Measurements from ENCODE around the gene HECTD4.
A peak's percentile ranks its signal among the peaks of the same experiment; 100 is the strongest.

HECTD4 gene

GRCh38 chr12:112413855-112414625 is 31.8 kb upstream of the HECTD4 start:
- Histone ChIP-seq H3K79me2 (ENCODE audit: insufficient read depth, low read length) (peaks cover 10% of the 10 kb centered on the region), H3K4me1 (ENCODE audit: insufficient read depth, low read length, poor library complexity, severe bottlenecking) (no peaks in the 10 kb centered on the region), H3K9ac (ENCODE audit: low read depth, low read length, poor library complexity, severe bottlenecking) (no peak overlapping the region), H2AFZ (ENCODE audit: low read length) (peak overlapping the region; percentile 7), H4K20me1 (ENCODE audit: insufficient read depth, low read length, poor library complexity, severe bottlenecking) (peaks cover 3% of the 10 kb centered on the region), H3K4me3 (ENCODE audit: low read length, poor library complexity, severe bottlenecking) (no peak overlapping the region), H3K9me3 (ENCODE audit: insufficient read depth, low read depth, low read length) (no peaks in the 10 kb centered on the region), H3K9me2 (replicated peaks; ENCODE audit: low read depth, low read length) (no peaks in the 10 kb centered on the region), H3K4me2 (ENCODE audit: low read depth, low read length, poor library complexity, severe bottlenecking) (no peak overlapping the region), H3K36me3 (ENCODE audit: insufficient read depth, low read length) (no peaks in the 10 kb centered on the region; the same call in 1 of the 2 replicates), H3K27me3 (ENCODE audit: insufficient read depth, low read length, poor library complexity, severe bottlenecking) (peaks cover 4% of the 10 kb centered on the region), H3F3A (ENCODE audit: low read depth) (no peaks in the 10 kb centered on the region)
- TF ChIP-seq CTCF (conservative IDR thresholded peaks at IDR 0.05; ENCODE audit: low read length) = no peak
- no peak for TF ChIP-seq EZH2phosphoT487 (IDR thresholded peaks at IDR 0.05; ENCODE audit: borderline replicate concordance)

- Histone ChIP-seq H3K9ac (ENCODE audit: low read depth, low read length, poor library complexity, severe bottlenecking) (no peak overlapping the region), H3K27me3 (ENCODE audit: insufficient read depth, low read length, poor library complexity, severe bottlenecking) (peaks cover 8% of the 10 kb centered on the region), H3K4me1 (ENCODE audit: insufficient read depth, low read length, poor library complexity, severe bottlenecking) (peaks cover 25% of the 10 kb centered on the region), H2AFZ (ENCODE audit: low read length) (no peak overlapping the region), H3F3A (ENCODE audit: low read depth) (peaks cover 9% of the 10 kb centered on the region; the same call in 1 of the 2 replicates), H3K4me2 (ENCODE audit: low read depth, low read length, poor library complexity, severe bottlenecking) (no peak overlapping the region), H4K20me1 (ENCODE audit: insufficient read depth, low read length, poor library complexity, severe bottlenecking) (peaks cover 44% of the 10 kb centered on the region), H3K9me2 (replicated peaks; ENCODE audit: low read depth, low read length) (no peaks in the 10 kb centered on the region), H3K4me3 (ENCODE audit: low read length, poor library complexity, severe bottlenecking) (no peak overlapping the region), H3K9me3 (ENCODE audit: insufficient read depth, low read depth, low read length) (no peaks in the 10 kb centered on the region), H3K79me2 (ENCODE audit: insufficient read depth, low read length) (peaks cover 42% of the 10 kb centered on the region), H3K36me3 (ENCODE audit: insufficient read depth, low read length) (peaks cover 27% of the 10 kb centered on the region)
- no peak for TF ChIP-seq CTCF (conservative IDR thresholded peaks at IDR 0.05; ENCODE audit: low read length)
- no peak for TF ChIP-seq EZH2phosphoT487 (IDR thresholded peaks at IDR 0.05; ENCODE audit: borderline replicate concordance)
Measured at GRCh38 chr12:112409906-112410244, 27.6 kb upstream of the HECTD4 start.

GRCh38 chr12:112409064-112409905 is 27.1 kb upstream of the HECTD4 start, which contains the start of gene RPL6:
RPL6 (minus strand) TSS chr12:112409605; CDS start chr12:112408656, 949 bp downstream.
- Histone ChIP-seq H3K36me3 (ENCODE audit: insufficient read depth, low read length) (peaks cover 33% of the 10 kb centered on the region), H3K27me3 (ENCODE audit: insufficient read depth, low read length, poor library complexity, severe bottlenecking) (peaks cover 8% of the 10 kb centered on the region), H3K9ac (ENCODE audit: low read depth, low read length, poor library complexity, severe bottlenecking) (peak within 1 kb of the TSS; percentile 100), H4K20me1 (ENCODE audit: insufficient read depth, low read length, poor library complexity, severe bottlenecking) (peaks cover 49% of the 10 kb centered on the region), H3K4me1 (ENCODE audit: insufficient read depth, low read length, poor library complexity, severe bottlenecking) (peaks cover 25% of the 10 kb centered on the region), H3F3A (ENCODE audit: low read depth) (peaks cover 15% of the 10 kb centered on the region; the same call in 1 of the 2 replicates), H3K79me2 (ENCODE audit: insufficient read depth, low read length) (peaks cover 42% of the 10 kb centered on the region), H2AFZ (ENCODE audit: low read length) (peak within 1 kb of the TSS; percentile 88), H3K9me2 (replicated peaks; ENCODE audit: low read depth, low read length) (no peaks in the 10 kb centered on the region), H3K4me3 (ENCODE audit: low read length, poor library complexity, severe bottlenecking) (peak within 1 kb of the TSS; percentile 98), H3K9me3 (ENCODE audit: insufficient read depth, low read depth, low read length) (no peaks in the 10 kb centered on the region), H3K4me2 (ENCODE audit: low read depth, low read length, poor library complexity, severe bottlenecking) (peak within 1 kb of the TSS; percentile 88)
- TF ChIP-seq EZH2phosphoT487 (IDR thresholded peaks at IDR 0.05; ENCODE audit: borderline replicate concordance) = no peak
- TF ChIP-seq CTCF (conservative IDR thresholded peaks at IDR 0.05; ENCODE audit: low read length) = no peak

Measured in Loucy (cell line).